HUES6 (cell line): ENCODE measurements around the gene CCDC33.

Experiments
- H3K27ac ChIP-seq: 2 replicates; pipeline ENCODE4 v1.7.0; 2013; ENCODE audit warnings: low read depth, mild to moderate bottlenecking, low read length, inconsistent platforms
- H3K27me3 ChIP-seq: 2 replicates; pipeline ENCODE4 v1.6.1; 2013; ENCODE audit warnings: low read length; ENCODE audit not compliant: control insufficient read depth, insufficient read depth
- H3K36me3 ChIP-seq: 2 replicates; pipeline ENCODE4 v1.6.1; 2013; ENCODE audit warnings: low read length; ENCODE audit not compliant: control insufficient read depth, insufficient read depth
- H3K4me1 ChIP-seq: 2 replicates; pipeline ENCODE4 v1.6.1; 2013; ENCODE audit warnings: low read length; ENCODE audit not compliant: control insufficient read depth, insufficient read depth
- H3K4me3 ChIP-seq: 2 replicates; pipeline ENCODE4 v1.5.1; 2013; ENCODE audit warnings: low read depth, low read length
- H3K9ac ChIP-seq: one replicate; pipeline ENCODE4 v1.6.1; 2013; ENCODE audit warnings: mild to moderate bottlenecking, low read length
- H3K9me3 ChIP-seq: 2 replicates; pipeline ENCODE4 v1.6.1; 2013; ENCODE audit warnings: low read depth, low read length; ENCODE audit not compliant: control insufficient read depth, insufficient read depth

CCDC33 gene

GRCh38 chr15:74376825-74377581 lies 140.9 kb downstream of the CCDC33 start:
- H3K4me1 ChIP-seq, result peaks cover 13% of the 10 kb centered on the region
- no peaks in the 10 kb centered on the region for H3K36me3 ChIP-seq
- H3K27me3 ChIP-seq, result no peaks in the 10 kb centered on the region
- H3K4me3 ChIP-seq, result no peak overlapping the region
- no peaks in the 10 kb centered on the region for H3K9me3 ChIP-seq
- no peak overlapping the region for H3K27ac ChIP-seq
- H3K9ac ChIP-seq, result no peak overlapping the region

- H3K27me3 ChIP-seq, result no peaks in the 10 kb centered on the region
- H3K9ac ChIP-seq, result no peak overlapping the region
- no peak overlapping the region for H3K4me3 ChIP-seq
- H3K4me1 ChIP-seq, result peaks cover 15% of the 10 kb centered on the region
- H3K36me3 ChIP-seq, result no peaks in the 10 kb centered on the region
- no peaks in the 10 kb centered on the region for H3K9me3 ChIP-seq
- H3K27ac ChIP-seq, result no peak overlapping the region
Observed at GRCh38 chr15:74377831-74378766, 142.0 kb downstream of the CCDC33 start.

- H3K9ac ChIP-seq, result no peak overlapping the region
- H3K27me3 ChIP-seq, result no peaks in the 10 kb centered on the region
- no peaks in the 10 kb centered on the region for H3K36me3 ChIP-seq
- no peak overlapping the region for H3K27ac ChIP-seq
- no peaks in the 10 kb centered on the region for H3K9me3 ChIP-seq
- peaks cover 10% of the 10 kb centered on the region; the same call in 1 of the 2 replicates for H3K4me1 ChIP-seq
- H3K4me3 ChIP-seq, result no peak overlapping the region
Observed at GRCh38 chr15:74378848-74379247, 142.7 kb downstream of the CCDC33 start.

- Histone ChIP-seq H3K4me1 (peaks cover 9% of the 10 kb centered on the region; the same call in 1 of the 2 replicates), H3K27ac (no peak overlapping the region), H3K9me3 (no peaks in the 10 kb centered on the region), H3K9ac (no peak overlapping the region), H3K4me3 (no peak overlapping the region), H3K27me3 (no peaks in the 10 kb centered on the region), H3K36me3 (no peaks in the 10 kb centered on the region)
Observed at GRCh38 chr15:74380361-74381189, 144.4 kb downstream of the CCDC33 start.

GRCh38 chr15:74381190-74381453 lies 145.0 kb downstream of the CCDC33 start:
- Histone ChIP-seq H3K36me3 (no peaks in the 10 kb centered on the region), H3K9me3 (no peaks in the 10 kb centered on the region), H3K27ac (no peak overlapping the region), H3K4me1 (peaks cover 15% of the 10 kb centered on the region; the same call in 1 of the 2 replicates), H3K27me3 (no peaks in the 10 kb centered on the region), H3K9ac (no peak overlapping the region), H3K4me3 (no peak overlapping the region)

GRCh38 chr15:74381481-74381880 lies 145.4 kb downstream of the CCDC33 start:
- H3K4me1 ChIP-seq, result peaks cover 18% of the 10 kb centered on the region; the same call in 1 of the 2 replicates
- no peaks in the 10 kb centered on the region for H3K9me3 ChIP-seq
- no peaks in the 10 kb centered on the region for H3K36me3 ChIP-seq
- no peaks in the 10 kb centered on the region for H3K27me3 ChIP-seq
- H3K4me3 ChIP-seq, result no peak overlapping the region
- no peak overlapping the region for H3K9ac ChIP-seq
- H3K27ac ChIP-seq, result no peak overlapping the region

- Histone ChIP-seq H3K27ac (no peak overlapping the region), H3K27me3 (no peaks in the 10 kb centered on the region), H3K9ac (no peak overlapping the region), H3K4me3 (no peak overlapping the region), H3K9me3 (no peaks in the 10 kb centered on the region), H3K4me1 (peaks cover 22% of the 10 kb centered on the region; the same call in 1 of the 2 replicates), H3K36me3 (no peaks in the 10 kb centered on the region)
Observed at GRCh38 chr15:74382004-74382816, 146.1 kb downstream of the CCDC33 start.

- no peaks in the 10 kb centered on the region for H3K36me3 ChIP-seq
- no peaks in the 10 kb centered on the region for H3K9me3 ChIP-seq
- H3K9ac ChIP-seq, result no peak overlapping the region
- peaks cover 25% of the 10 kb centered on the region; the same call in 1 of the 2 replicates for H3K4me1 ChIP-seq
- no peak overlapping the region for H3K27ac ChIP-seq
- H3K27me3 ChIP-seq, result no peaks in the 10 kb centered on the region
- no peak overlapping the region for H3K4me3 ChIP-seq
Observed at GRCh38 chr15:74383286-74383685, 147.2 kb downstream of the CCDC33 start.

- Histone ChIP-seq H3K4me3 (no peak overlapping the region), H3K36me3 (no peaks in the 10 kb centered on the region), H3K27ac (no peak overlapping the region), H3K9ac (no peak overlapping the region), H3K27me3 (no peaks in the 10 kb centered on the region), H3K9me3 (no peaks in the 10 kb centered on the region), H3K4me1 (peaks cover 25% of the 10 kb centered on the region; the same call in 1 of the 2 replicates)
Observed at GRCh38 chr15:74383695-74384565, 147.8 kb downstream of the CCDC33 start.
